GM19193 (cell line): ENCODE results near the gene NCOA7.

Source experiments
- POLR2A ChIP-seq: IDR thresholded peaks from 4 replicates; pipeline ENCODE4 v1.6.1; 2011; ENCODE audit not compliant: insufficient read depth, insufficient read length; ENCODE audit errors: extremely low read depth

The NCOA7 gene

GRCh38 chr6:125966569-125966968 lies 175.8 kb downstream of the NCOA7 start:
- TF ChIP-seq POLR2A, result no peak

- no peak for TF ChIP-seq POLR2A
Measured at GRCh38 chr6:125968493-125968892, 177.7 kb downstream of the NCOA7 start.

GRCh38 chr6:125970760-125971159 lies 180.0 kb downstream of the NCOA7 start:
- no peak for TF ChIP-seq POLR2A

- no peak for TF ChIP-seq POLR2A
Measured at GRCh38 chr6:125974214-125974866, 183.6 kb downstream of the NCOA7 start.

- no peak for TF ChIP-seq POLR2A
Measured at GRCh38 chr6:125979101-125979500, 188.3 kb downstream of the NCOA7 start.
